GM23338 (cell line): ENCODE measurements around the gene ACOT11. TPM values are rescaled to one million over a fixed set of nuclear protein-coding genes. Genes with fewer than 3 reads are reported as not detected.

Experiments
- ATAC-seq: fragments of 200-7000 bp; cut with Tn5 transposase; 3 replicates; pipeline ENCODE4 v1.9.1; 2020
- DNase-seq: peaks from one replicate; pipeline ENCODE4 v3.0.0-alpha.2; 2015; ENCODE audit warnings: low spot score
- H2AFZ ChIP-seq: fragments of 200-600 bp; sonication (generic); 2 replicates; pipeline ENCODE4 v1.8.0; 2016; ENCODE audit warnings: antibody characterized with exemption, mild to moderate bottlenecking, moderate library complexity
- H3F3A ChIP-seq: fragments of 200-600 bp; sonication (generic); replicated peaks from 2 replicates; pipeline ENCODE4 v1.8.0; 2017; ENCODE audit warnings: antibody characterized with exemption, mixed run types, low read depth
- H3K27ac ChIP-seq: fragments of 200-600 bp; sonication (generic); 2 replicates; pipeline ENCODE4 v1.6.1; 2016; ENCODE audit warnings: low read depth
- H3K27me3 ChIP-seq: fragments of 200-600 bp; sonication (generic); 2 replicates; pipeline ENCODE4 v1.8.0; 2016; ENCODE audit warnings: mild to moderate bottlenecking, mixed run types, moderate library complexity; ENCODE audit not compliant: insufficient read depth
- H3K36me3 ChIP-seq: fragments of 200-600 bp; sonication (generic); 2 replicates; pipeline ENCODE4 v1.8.0; 2016; ENCODE audit warnings: mild to moderate bottlenecking; ENCODE audit not compliant: insufficient read depth
- H3K4me1 ChIP-seq: fragments of 200-600 bp; sonication (generic); 2 replicates; pipeline ENCODE4 v1.8.0; 2016; ENCODE audit warnings: mild to moderate bottlenecking, moderate library complexity; ENCODE audit not compliant: insufficient read depth
- H3K4me2 ChIP-seq: fragments of 200-600 bp; sonication (generic); 2 replicates; pipeline ENCODE4 v1.7.1; 2017; ENCODE audit warnings: mixed run types
- H3K4me3 ChIP-seq: fragments of 200-600 bp; sonication (generic); 2 replicates; pipeline ENCODE4 v1.6.1; 2016; ENCODE audit warnings: mixed run types
- H3K79me2 ChIP-seq: fragments of 200-600 bp; sonication (generic); replicated peaks from 2 replicates; pipeline ENCODE4 v1.8.0; 2017; ENCODE audit warnings: mild to moderate bottlenecking; ENCODE audit not compliant: insufficient read depth
- H3K9me2 ChIP-seq: fragments of 200-600 bp; sonication (generic); 2 replicates; pipeline ENCODE4 v1.8.0; 2017; ENCODE audit not compliant: insufficient read depth
- H4K20me1 ChIP-seq: fragments of 200-600 bp; sonication (generic); replicated peaks from 2 replicates; pipeline ENCODE4 v1.8.0; 2017; ENCODE audit warnings: mild to moderate bottlenecking; ENCODE audit not compliant: insufficient read depth
- H3K27ac Mint-ChIP-seq: 2 replicates; pipeline ENCODE4 v1.8.0; 2020; ENCODE audit warnings: inconsistent platforms, mild to moderate bottlenecking, moderate library complexity, mixed read lengths
- H3K27me3 Mint-ChIP-seq: 3 replicates; pipeline ENCODE4 v1.8.0; 2022; ENCODE audit warnings: low read depth, mild to moderate bottlenecking, moderate library complexity, mixed read lengths, inconsistent platforms; ENCODE audit not compliant: insufficient read depth, poor library complexity
- H3K36me3 Mint-ChIP-seq: 3 replicates; pipeline ENCODE4 v1.8.0; 2021; ENCODE audit warnings: low read depth, mild to moderate bottlenecking, inconsistent platforms, moderate library complexity, mixed read lengths
- H3K4me1 Mint-ChIP-seq: 3 replicates; pipeline ENCODE4 v1.8.0; 2020; ENCODE audit warnings: mild to moderate bottlenecking, inconsistent platforms, mixed read lengths
- H3K4me3 Mint-ChIP-seq: 3 replicates; pipeline ENCODE4 v1.8.0; 2021; ENCODE audit warnings: moderate library complexity, mild to moderate bottlenecking, inconsistent platforms, mixed read lengths
- H3K9me3 Mint-ChIP-seq: 3 replicates; pipeline ENCODE4 v1.8.0; 2020; ENCODE audit warnings: moderate library complexity, mild to moderate bottlenecking, inconsistent platforms, mixed read lengths
- CREB1 ChIP-seq: fragments of 250-450 bp; sonication (Bioruptor Pico); IDR thresholded peaks from 2 replicates; pipeline ENCODE4 v1.5.0; 2020; ENCODE audit warnings: low read depth, mild to moderate bottlenecking, moderate library complexity
- EZH2 ChIP-seq: fragments of 200-600 bp; sonication (generic); IDR thresholded peaks from one replicate; pipeline ENCODE4 v1.8.0; 2017; ENCODE audit warnings: antibody characterized with exemption, mild to moderate bottlenecking, low read depth; ENCODE audit not compliant: unreplicated experiment
- EZH2phosphoT487 ChIP-seq: fragments of 200-600 bp; sonication (generic); IDR thresholded peaks from one replicate; pipeline ENCODE4 v1.8.1; 2018; ENCODE audit warnings: antibody characterized with exemption; ENCODE audit not compliant: unreplicated experiment
- JUNB ChIP-seq: IDR thresholded peaks from one replicate; pipeline ENCODE4 v1.6.1; 2016; ENCODE audit warnings: antibody characterized with exemption; ENCODE audit not compliant: unreplicated experiment
- NANOG ChIP-seq: IDR thresholded peaks from 2 replicates; pipeline ENCODE4 v1.6.1; 2016; ENCODE audit warnings: antibody characterized with exemption, borderline replicate concordance
- POLR2AphosphoS5 ChIP-seq: IDR thresholded peaks from 2 replicates; pipeline ENCODE4 v1.6.1; 2016; ENCODE audit warnings: antibody characterized with exemption, low read depth
- STAT1 ChIP-seq: IDR thresholded peaks from one replicate; pipeline ENCODE4 v1.6.1; 2016; ENCODE audit warnings: antibody characterized with exemption; ENCODE audit not compliant: unreplicated experiment
- ZNF114 ChIP-seq: fragments of 250-450 bp; sonication (Bioruptor Pico); IDR thresholded peaks from 2 replicates; pipeline ENCODE4 v1.5.0; 2020; ENCODE audit warnings: mild to moderate bottlenecking, moderate library complexity
- ZNF331 ChIP-seq: fragments of 250-450 bp; sonication (Bioruptor Pico); IDR thresholded peaks from 2 replicates; pipeline ENCODE4 v1.5.0; 2020; ENCODE audit warnings: low read depth, mild to moderate bottlenecking, moderate library complexity
- polyA plus RNA-seq: library from polyadenylated mRNA; unstranded; fragments of >200 nt; fragmentation: Nextera tagmentation; extraction: Ambion mirVana; gene quantifications from 2 replicates; pipeline ENCODE4 v1.2.1, GENCODE V29; 2016
- total RNA-seq: library from RNA; depleted of rRNA; stranded (reverse); fragments of >200 nt; shearing (Covaris generic); gene quantifications from 2 replicates; pipeline ENCODE4 v1.2.3, GENCODE V29; 2014
- TF ChIP-seq, protein P1 (sequence below): IDR thresholded peaks from 2 replicates; pipeline ENCODE4 v1.6.1; 2016; ENCODE audit warnings: antibody characterized with exemption
- TF ChIP-seq, protein P2 (sequence below), 2 experiments: fragments of 200-600 bp in 1 of 2; sonication (generic) in 1 of 2; conservative IDR thresholded peaks; 2 replicates each; pipeline versions ENCODE4 v1.5.1 to v1.6.1; 2016 to 2017; ENCODE audit warnings: antibody characterized with exemption in 2 of 2, low read depth in 2 of 2, mild to moderate bottlenecking in 2 of 2, moderate library complexity in 1 of 2

The ACOT11 gene
- total and polyA plus RNA-seq, 2 experiments from 2014 or later: 1.6 to 2.7 TPM

DNA sequence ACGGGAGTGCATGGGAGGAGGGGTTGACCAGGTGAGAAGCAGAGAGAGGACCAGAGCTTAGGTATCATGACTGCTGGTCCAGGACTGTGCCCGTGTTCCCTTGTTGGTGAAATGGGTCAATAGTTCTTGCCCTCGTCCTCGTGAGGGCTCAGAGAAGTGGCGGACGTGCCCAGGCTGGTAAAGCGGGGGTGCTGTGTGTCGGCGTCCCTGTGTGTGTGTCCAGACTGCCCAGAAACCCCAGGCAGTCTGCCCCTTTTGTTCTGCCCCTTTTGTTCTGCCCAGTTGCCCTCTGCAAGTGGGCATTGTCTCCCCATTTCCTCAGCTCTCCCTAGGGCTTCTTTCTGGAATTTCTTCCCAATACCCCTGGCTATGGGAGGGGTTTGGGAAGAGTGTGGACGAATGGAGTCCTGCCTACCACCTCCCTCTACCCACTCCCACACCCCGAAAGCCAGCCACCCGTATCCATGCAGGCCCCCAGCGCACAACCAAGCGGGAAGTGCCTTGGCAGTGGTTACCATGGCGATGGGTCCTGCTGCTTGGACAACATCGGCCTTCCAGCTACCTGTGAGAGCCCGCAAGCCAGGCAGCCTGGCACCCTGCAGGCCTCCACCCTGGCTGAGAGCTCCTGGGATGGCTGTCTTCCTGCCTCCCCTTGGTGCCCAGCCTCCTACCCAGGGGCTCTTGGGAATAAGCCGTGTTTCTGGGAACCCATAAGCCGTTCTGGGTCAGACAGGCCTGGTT lies 34.7 kb downstream of the ACOT11 start:
- H3K9me2 ChIP-seq: no peaks in the 10 kb centered on the region
- H3K27me3 ChIP-seq: no peaks in the 10 kb centered on the region
- Mint-ChIP-seq H3K4me1 (peaks cover 43% of the 10 kb centered on the region), H3K4me3 (no peak overlapping the region), H3K9me3 (no peaks in the 10 kb centered on the region), H3K27ac (peak overlapping the region; percentile 63; the same call in 1 of the 2 replicates), H3K36me3 (no peaks in the 10 kb centered on the region; the same call in 2 of the 3 replicates), H3K27me3 (peaks cover 20% of the 10 kb centered on the region)
- no peaks in the 10 kb centered on the region; the same call in 1 of the 2 replicates for H3K4me1 ChIP-seq
- H3K4me2 ChIP-seq: no peak overlapping the region; the same call in 1 of the 2 replicates
- no peak overlapping the region for H3K4me3 ChIP-seq
- H2AFZ ChIP-seq: no peak overlapping the region
- H3K27ac ChIP-seq: no peak overlapping the region
- H3F3A ChIP-seq: no peaks in the 10 kb centered on the region
- no peak for TF ChIP-seq ZNF114 (CRISPR knock-in tag)
- TF ChIP-seq NANOG: no peak
- TF ChIP-seq POLR2AphosphoS5: no peak
- TF ChIP-seq, protein P1, sequence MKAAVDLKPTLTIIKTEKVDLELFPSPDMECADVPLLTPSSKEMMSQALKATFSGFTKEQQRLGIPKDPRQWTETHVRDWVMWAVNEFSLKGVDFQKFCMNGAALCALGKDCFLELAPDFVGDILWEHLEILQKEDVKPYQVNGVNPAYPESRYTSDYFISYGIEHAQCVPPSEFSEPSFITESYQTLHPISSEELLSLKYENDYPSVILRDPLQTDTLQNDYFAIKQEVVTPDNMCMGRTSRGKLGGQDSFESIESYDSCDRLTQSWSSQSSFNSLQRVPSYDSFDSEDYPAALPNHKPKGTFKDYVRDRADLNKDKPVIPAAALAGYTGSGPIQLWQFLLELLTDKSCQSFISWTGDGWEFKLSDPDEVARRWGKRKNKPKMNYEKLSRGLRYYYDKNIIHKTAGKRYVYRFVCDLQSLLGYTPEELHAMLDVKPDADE: no peak
- TF ChIP-seq EZH2: no peak
- no peak for TF ChIP-seq ZNF331 (CRISPR knock-in tag)
- TF ChIP-seq CREB1 (CRISPR knock-in tag): no peak
- no peak for TF ChIP-seq EZH2phosphoT487
- TF ChIP-seq, protein P2, sequence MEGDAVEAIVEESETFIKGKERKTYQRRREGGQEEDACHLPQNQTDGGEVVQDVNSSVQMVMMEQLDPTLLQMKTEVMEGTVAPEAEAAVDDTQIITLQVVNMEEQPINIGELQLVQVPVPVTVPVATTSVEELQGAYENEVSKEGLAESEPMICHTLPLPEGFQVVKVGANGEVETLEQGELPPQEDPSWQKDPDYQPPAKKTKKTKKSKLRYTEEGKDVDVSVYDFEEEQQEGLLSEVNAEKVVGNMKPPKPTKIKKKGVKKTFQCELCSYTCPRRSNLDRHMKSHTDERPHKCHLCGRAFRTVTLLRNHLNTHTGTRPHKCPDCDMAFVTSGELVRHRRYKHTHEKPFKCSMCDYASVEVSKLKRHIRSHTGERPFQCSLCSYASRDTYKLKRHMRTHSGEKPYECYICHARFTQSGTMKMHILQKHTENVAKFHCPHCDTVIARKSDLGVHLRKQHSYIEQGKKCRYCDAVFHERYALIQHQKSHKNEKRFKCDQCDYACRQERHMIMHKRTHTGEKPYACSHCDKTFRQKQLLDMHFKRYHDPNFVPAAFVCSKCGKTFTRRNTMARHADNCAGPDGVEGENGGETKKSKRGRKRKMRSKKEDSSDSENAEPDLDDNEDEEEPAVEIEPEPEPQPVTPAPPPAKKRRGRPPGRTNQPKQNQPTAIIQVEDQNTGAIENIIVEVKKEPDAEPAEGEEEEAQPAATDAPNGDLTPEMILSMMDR (conservative IDR thresholded peaks at IDR 0.05; ENCODE audit: low read depth in 2 of 2): no peak
- no peaks in the 10 kb centered on the region for H3K79me2 ChIP-seq
- DNase-seq (peak; percentile 78), ATAC-seq (peak; percentile 59)
- no peaks in the 10 kb centered on the region for H4K20me1 ChIP-seq
- no peaks in the 10 kb centered on the region for H3K36me3 ChIP-seq

DNA sequence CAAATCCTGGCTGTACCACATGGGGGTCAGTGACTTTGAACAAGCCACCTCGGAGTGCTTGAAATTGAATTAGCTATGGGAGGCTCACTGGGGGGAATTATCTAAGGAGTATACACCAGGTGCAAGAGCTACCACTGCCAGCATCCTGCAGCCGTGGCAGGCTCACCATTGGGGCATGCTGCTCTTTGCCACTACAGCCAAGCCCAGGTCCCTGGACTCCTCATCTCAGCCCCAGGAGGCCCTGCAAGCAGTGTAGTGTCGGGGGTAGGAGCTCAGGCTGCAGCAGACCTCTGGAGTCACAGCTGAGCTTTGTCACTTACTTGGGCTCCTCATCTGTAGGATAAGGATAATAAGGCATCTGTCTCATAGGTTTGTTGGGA lies 35.3 kb downstream of the ACOT11 start:
- Mint-ChIP-seq H3K9me3 (no peaks in the 10 kb centered on the region), H3K36me3 (no peaks in the 10 kb centered on the region; the same call in 2 of the 3 replicates), H3K27me3 (peaks cover 20% of the 10 kb centered on the region), H3K4me1 (peaks cover 44% of the 10 kb centered on the region), H3K4me3 (no peak overlapping the region; the same call in 2 of the 3 replicates), H3K27ac (no peak overlapping the region)
- Histone ChIP-seq H3K4me1 (no peaks in the 10 kb centered on the region; the same call in 1 of the 2 replicates), H3K36me3 (no peaks in the 10 kb centered on the region), H3K9me2 (no peaks in the 10 kb centered on the region), H3K27ac (no peak overlapping the region), H3K27me3 (no peaks in the 10 kb centered on the region), H3K4me3 (no peak overlapping the region), H3K79me2 (no peaks in the 10 kb centered on the region), H2AFZ (no peak overlapping the region), H4K20me1 (no peaks in the 10 kb centered on the region), H3F3A (no peaks in the 10 kb centered on the region), H3K4me2 (no peak overlapping the region)
- no peak for TF ChIP-seq EZH2phosphoT487
- no peak for TF ChIP-seq NANOG
- TF ChIP-seq, protein P2 (conservative IDR thresholded peaks at IDR 0.05; ENCODE audit: low read depth in 2 of 2): no peak
- TF ChIP-seq ZNF331 (CRISPR knock-in tag): no peak
- TF ChIP-seq STAT1: no peak
- TF ChIP-seq ZNF114 (CRISPR knock-in tag): no peak
- no peak for TF ChIP-seq POLR2AphosphoS5
- TF ChIP-seq EZH2: no peak
- no peak for TF ChIP-seq JUNB
- TF ChIP-seq, protein P1: no peak
- ATAC-seq (no peak), DNase-seq (no peak)
